HL-60 (cell line): ENCODE measurements around the gene KCNC3.

ENCODE experiments used
- DNase-seq, 2 experiments: peaks; one replicate each; pipeline ENCODE4 v3.0.0-alpha.2; 2010 to 2020; ENCODE audit warnings: low read depth in 1 of 2, low spot score in 1 of 2
- H3K27ac ChIP-seq: fragments of 250-450 bp; sonication (Bioruptor Pico); replicated peaks from 2 replicates; pipeline ENCODE4 v1.5.1; 2020; ENCODE audit warnings: mild to moderate bottlenecking, moderate library complexity
- H3K27me3 ChIP-seq: fragments of 250-450 bp; sonication (Bioruptor Pico); 2 replicates; pipeline ENCODE4 v1.5.1; 2021; ENCODE audit warnings: mild to moderate bottlenecking, moderate library complexity; ENCODE audit not compliant: insufficient read depth, poor library complexity, severe bottlenecking
- H3K4me3 ChIP-seq: replicated peaks from 2 replicates; pipeline ENCODE4 v1.5.1; 2011; ENCODE audit warnings: mild to moderate bottlenecking, control low read depth, low read length; ENCODE audit not compliant: insufficient read depth
- GABPA ChIP-seq: IDR thresholded peaks from 2 replicates; pipeline ENCODE4 v1.6.1; 2012; ENCODE audit warnings: low read depth
- POLR2AphosphoS5 ChIP-seq: IDR thresholded peaks from 2 replicates; pipeline ENCODE4 v1.6.1; 2012; ENCODE audit warnings: low read depth
- SPI1 ChIP-seq: IDR thresholded peaks from 2 replicates; pipeline ENCODE4 v1.6.1; 2012; ENCODE audit warnings: low read depth, mild to moderate bottlenecking, borderline replicate concordance
- TF ChIP-seq, protein P1 (sequence below): IDR thresholded peaks from 2 replicates; pipeline ENCODE4 v1.6.1; 2012; ENCODE audit warnings: low read depth; ENCODE audit not compliant: insufficient replicate concordance
- TF ChIP-seq, protein P2 (sequence below): IDR thresholded peaks from one replicate; pipeline ENCODE4 v1.5.1; 2011; ENCODE audit warnings: low read length, control low read depth, inconsistent platforms; ENCODE audit not compliant: insufficient read depth

KCNC3 gene

DNA sequence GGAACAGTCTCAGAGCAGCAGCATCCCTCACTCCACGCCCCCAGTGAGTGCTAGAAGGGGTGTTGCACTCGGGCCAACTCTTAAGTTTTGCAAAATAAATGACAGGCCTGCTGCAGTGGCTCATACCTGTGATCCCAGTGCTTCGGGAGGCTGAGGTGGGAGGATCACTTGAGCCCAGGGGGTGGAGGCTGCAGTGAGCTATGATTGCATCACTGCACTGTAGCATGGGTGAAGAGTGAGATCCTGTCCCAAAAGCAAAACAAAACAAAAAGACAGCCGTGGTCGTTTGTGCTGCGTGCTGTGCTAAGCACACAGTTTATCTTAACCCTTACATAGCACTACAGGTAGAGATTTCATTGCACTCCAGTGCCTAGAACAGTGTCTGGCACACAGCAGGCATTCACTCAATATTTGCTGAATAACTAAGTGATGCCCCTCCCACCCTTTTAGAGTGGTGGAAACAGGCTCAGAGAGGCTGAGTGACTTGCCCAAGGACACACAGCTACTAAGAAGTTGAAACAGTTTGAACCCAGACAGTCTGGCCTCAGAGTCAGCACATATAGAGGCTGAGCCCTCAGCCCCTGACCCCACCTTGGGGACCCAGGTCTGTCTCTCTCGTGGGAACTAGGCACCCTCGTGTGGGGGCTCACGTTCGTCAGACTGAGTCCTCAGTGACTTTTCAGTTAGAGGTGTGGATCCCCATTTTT lies 18.3 kb downstream of the KCNC3 start:
- H3K4me3 ChIP-seq: no peak overlapping the region
- DNase-seq: no peak
- no peak for TF ChIP-seq GABPA
- no peak overlapping the region for H3K27ac ChIP-seq
- peaks cover 27% of the 10 kb centered on the region for H3K27me3 ChIP-seq

DNA sequence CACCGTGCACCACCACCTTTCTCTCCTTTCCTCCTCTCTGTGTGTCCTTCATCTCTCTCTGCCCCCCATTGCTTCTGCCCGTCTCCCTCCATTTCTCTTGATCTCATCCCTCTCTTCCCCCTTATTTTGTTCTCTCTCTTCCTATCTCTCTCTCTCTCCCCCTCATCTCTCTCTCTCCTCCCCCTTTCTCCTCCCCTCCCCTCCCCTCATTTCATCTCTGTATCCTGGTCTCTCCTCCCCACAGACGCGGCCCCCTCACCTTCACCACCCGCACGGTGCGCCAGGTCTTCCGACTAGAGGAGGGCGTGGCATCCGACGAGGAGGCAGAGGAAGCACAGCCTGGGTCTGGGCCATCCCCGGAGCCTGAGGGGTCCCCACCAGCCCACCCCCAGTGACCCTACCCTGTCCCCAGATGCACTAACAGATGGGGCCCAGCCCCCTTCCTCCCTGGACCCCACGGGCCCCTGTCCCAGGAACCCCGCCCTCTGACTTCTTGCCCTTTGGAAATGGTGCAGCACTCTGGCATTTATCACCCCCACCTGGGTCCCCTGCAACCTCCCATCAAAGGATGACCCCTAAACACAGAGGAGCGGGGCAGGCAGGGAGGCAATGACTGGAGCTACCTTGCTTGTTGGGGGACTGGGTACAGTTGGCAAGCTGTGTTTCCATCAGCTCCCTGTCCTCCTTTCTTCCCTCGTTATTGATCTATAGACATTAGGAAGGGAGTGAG lies 19.6 kb downstream of the KCNC3 start:
- TF ChIP-seq, protein P1, sequence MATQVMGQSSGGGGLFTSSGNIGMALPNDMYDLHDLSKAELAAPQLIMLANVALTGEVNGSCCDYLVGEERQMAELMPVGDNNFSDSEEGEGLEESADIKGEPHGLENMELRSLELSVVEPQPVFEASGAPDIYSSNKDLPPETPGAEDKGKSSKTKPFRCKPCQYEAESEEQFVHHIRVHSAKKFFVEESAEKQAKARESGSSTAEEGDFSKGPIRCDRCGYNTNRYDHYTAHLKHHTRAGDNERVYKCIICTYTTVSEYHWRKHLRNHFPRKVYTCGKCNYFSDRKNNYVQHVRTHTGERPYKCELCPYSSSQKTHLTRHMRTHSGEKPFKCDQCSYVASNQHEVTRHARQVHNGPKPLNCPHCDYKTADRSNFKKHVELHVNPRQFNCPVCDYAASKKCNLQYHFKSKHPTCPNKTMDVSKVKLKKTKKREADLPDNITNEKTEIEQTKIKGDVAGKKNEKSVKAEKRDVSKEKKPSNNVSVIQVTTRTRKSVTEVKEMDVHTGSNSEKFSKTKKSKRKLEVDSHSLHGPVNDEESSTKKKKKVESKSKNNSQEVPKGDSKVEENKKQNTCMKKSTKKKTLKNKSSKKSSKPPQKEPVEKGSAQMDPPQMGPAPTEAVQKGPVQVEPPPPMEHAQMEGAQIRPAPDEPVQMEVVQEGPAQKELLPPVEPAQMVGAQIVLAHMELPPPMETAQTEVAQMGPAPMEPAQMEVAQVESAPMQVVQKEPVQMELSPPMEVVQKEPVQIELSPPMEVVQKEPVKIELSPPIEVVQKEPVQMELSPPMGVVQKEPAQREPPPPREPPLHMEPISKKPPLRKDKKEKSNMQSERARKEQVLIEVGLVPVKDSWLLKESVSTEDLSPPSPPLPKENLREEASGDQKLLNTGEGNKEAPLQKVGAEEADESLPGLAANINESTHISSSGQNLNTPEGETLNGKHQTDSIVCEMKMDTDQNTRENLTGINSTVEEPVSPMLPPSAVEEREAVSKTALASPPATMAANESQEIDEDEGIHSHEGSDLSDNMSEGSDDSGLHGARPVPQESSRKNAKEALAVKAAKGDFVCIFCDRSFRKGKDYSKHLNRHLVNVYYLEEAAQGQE: no peak
- TF ChIP-seq SPI1 (no peak), GABPA (no peak), POLR2AphosphoS5 (no peak)
- TF ChIP-seq, protein P2, sequence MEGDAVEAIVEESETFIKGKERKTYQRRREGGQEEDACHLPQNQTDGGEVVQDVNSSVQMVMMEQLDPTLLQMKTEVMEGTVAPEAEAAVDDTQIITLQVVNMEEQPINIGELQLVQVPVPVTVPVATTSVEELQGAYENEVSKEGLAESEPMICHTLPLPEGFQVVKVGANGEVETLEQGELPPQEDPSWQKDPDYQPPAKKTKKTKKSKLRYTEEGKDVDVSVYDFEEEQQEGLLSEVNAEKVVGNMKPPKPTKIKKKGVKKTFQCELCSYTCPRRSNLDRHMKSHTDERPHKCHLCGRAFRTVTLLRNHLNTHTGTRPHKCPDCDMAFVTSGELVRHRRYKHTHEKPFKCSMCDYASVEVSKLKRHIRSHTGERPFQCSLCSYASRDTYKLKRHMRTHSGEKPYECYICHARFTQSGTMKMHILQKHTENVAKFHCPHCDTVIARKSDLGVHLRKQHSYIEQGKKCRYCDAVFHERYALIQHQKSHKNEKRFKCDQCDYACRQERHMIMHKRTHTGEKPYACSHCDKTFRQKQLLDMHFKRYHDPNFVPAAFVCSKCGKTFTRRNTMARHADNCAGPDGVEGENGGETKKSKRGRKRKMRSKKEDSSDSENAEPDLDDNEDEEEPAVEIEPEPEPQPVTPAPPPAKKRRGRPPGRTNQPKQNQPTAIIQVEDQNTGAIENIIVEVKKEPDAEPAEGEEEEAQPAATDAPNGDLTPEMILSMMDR: no peak
- no peak overlapping the region for H3K4me3 ChIP-seq
- H3K27me3 ChIP-seq: peaks cover 17% of the 10 kb centered on the region
- DNase-seq: no peak
- H3K27ac ChIP-seq: no peak overlapping the region

DNA sequence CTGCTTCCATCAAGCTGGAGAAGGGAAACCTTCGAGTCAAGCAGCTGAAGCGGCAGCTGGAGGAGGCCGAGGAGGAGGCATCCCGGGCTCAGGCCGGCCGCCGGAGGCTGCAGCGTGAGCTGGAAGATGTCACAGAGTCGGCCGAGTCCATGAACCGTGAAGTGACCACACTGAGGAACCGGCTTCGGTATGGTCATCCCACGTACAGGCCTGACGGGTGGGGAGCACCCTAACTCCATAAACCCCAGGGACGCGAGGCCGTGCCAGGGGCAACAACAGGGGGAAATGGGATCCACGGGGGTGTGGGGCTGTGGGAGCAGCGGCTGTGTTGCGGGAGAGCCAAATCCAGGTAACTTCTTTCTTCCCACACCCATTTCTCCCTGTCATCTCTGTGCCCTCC lies 20.2 kb downstream of the KCNC3 start:
- DNase-seq: no peak
- Histone ChIP-seq H3K27ac (no peak overlapping the region), H3K4me3 (no peak overlapping the region), H3K27me3 (peaks cover 12% of the 10 kb centered on the region)
- TF ChIP-seq GABPA: no peak
- no peak for TF ChIP-seq POLR2AphosphoS5
- TF ChIP-seq, protein P1: no peak
- TF ChIP-seq, protein P2: no peak
- no peak for TF ChIP-seq SPI1

DNA sequence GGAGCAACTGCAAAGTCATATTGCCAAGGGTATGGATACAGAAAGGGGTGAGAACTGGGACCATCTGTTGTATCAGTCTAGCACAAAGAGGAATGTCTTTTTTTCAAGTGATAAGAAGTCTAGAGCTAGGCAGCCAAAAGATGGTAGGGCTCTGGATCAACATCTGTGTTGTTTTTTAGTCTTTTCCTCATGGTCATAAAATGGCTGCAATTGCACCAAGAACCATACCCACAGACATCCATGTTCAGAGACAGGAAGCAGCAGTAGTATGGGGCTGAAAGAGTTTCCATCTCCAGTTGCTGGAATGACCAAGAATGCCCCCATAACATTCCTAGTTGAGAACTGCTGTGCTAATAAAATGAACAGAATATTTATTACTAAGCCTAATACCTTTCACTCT lies 25.6 kb downstream of the KCNC3 start:
- DNase-seq: no peak
- TF ChIP-seq SPI1 (no peak), GABPA (no peak), POLR2AphosphoS5 (no peak)
- TF ChIP-seq, protein P2: no peak
- TF ChIP-seq, protein P1: no peak
- Histone ChIP-seq H3K27ac (no peak overlapping the region), H3K27me3 (no peaks in the 10 kb centered on the region), H3K4me3 (no peak overlapping the region)
